ENCODE measurements around the gene ACTMAP.

The ACTMAP gene

DNA sequence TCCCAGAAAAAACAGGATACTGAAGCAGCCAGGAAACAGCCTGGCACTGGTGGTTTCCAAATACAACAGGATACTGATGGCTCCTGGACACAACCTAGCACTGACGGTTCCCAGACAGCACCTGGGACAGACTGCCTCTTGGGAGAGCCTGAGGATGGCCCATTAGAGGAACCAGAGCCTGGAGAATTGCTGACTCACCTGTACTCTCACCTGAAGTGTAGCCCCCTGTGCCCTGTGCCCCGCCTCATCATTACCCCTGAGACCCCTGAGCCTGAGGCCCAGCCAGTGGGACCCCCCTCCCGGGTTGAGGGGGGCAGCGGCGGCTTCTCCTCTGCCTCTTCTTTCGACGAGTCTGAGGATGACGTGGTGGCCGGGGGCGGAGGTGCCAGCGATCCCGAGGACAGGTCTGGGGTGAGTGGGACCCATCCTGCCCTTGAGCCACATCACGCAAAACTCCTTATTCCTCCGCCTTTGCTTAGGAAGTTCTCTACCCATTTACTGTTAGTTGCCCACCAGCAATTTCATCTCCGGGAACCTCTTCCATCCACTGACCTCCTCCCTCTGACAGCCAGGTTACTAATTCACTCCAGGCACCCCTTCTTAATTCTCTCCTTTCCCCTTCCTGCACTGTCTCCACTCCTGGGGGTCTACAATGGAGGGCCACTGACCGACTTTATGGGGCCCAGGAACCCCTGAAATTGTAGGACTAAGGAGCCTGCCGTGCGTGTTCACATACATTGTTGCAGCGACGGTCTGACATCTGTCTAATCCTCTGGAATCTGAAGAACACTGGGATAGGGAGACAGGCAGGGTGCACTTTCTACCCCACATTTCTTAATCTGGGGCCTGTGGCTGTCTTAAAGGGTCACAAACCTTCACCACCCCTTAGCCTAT is 32.1 kb downstream of the ACTMAP start:
- DNase-seq: no peak

DNA sequence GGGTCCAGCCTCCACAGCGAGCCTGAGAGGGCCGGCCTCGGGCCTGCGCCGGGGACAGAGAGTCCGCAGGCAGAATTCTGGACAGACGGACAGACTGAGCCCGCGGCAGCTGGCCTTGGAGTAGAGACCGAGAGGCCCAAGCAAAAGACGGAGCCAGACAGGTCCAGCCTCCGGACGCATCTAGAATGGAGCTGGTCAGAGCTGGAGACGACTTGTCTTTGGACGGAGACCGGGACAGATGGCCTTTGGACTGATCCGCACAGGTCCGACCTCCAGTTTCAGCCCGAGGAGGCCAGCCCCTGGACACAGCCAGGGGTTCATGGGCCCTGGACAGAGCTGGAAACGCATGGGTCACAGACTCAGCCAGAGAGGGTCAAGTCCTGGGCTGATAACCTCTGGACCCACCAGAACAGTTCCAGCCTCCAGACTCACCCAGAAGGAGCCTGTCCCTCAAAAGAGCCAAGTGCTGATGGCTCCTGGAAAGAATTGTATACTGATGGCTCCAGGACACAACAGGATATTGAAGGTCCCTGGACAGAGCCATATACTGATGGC is 32.9 kb downstream of the ACTMAP start:
- DNase-seq: no peak

DNA sequence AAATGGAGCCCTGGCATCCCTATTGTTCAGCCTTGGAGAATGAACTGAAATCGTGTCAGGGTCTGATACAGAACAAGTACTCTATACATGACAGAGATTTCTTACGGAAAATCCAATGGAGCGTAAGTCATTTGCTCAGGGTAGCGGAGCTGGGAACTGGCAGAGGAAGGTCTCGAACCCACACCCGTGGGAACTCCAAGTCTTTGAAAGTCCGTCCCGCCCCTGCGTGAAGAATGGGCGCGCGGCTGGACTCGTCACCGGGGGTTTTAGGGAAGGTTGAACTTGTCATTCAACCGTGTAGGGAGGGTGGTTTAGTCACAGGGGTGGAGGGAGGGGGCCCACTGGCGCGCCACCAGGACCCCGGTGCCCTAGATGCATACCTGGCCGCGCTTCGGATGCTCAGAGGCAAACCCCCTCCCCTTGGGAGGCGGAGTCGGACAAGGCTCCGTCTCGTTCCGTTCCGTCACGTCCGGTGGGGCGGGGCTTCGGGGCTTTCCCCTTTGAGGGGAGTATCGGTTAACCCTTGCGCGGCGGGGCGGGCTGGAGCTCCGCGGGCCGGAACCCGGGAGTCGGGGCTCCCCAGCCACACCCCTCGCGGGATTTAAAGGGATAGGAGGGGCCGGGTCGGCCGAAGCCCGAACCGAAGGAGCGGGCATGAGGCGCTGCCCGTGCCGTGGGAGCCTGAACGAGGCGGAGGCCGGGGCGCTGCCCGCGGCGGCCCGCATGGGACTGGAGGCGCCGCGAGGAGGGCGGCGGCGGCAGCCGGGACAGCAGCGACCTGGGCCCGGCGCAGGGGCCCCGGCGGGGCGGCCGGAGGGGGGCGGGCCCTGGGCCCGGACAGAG is 33.6 kb downstream of the ACTMAP start, which contains the start of the genes COQ8B and ITPKC:
Gene COQ8B, minus strand, starts transcription at position 405 of the 843 bp plus-strand sequence. CDS start 2,254 bp downstream, outside the sequence.
Gene ITPKC, plus strand, starts transcription at position 631 of the 843 bp plus-strand sequence. Its CDS starts 24 bp downstream, at position 655.
- peak; percentile 85 to 90 for DNase-seq

DNA sequence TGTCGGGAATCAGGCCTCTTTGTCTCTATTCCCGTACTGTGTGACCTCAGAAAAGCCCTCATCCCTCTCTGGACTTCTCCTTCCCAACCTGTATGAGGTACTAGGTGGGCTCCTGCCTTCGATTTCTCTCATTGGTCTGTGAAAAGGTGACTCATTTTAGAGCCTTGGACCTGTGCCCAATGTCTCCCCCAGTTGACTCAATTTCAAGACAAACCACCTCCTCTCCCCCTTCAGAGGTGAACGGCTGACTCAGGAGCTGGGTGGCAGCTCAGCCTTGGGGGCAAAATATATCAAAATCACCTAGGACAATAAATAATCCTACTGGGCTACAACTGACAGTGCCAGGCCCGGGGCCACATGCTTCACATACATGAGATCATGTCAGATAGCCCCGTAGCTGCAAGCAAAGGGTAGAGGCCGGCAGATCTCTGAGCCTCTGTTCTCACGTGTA is 34.2 kb downstream of the ACTMAP start:
- DNase-seq: peak in 1 of 2 donors; percentile 7

DNA sequence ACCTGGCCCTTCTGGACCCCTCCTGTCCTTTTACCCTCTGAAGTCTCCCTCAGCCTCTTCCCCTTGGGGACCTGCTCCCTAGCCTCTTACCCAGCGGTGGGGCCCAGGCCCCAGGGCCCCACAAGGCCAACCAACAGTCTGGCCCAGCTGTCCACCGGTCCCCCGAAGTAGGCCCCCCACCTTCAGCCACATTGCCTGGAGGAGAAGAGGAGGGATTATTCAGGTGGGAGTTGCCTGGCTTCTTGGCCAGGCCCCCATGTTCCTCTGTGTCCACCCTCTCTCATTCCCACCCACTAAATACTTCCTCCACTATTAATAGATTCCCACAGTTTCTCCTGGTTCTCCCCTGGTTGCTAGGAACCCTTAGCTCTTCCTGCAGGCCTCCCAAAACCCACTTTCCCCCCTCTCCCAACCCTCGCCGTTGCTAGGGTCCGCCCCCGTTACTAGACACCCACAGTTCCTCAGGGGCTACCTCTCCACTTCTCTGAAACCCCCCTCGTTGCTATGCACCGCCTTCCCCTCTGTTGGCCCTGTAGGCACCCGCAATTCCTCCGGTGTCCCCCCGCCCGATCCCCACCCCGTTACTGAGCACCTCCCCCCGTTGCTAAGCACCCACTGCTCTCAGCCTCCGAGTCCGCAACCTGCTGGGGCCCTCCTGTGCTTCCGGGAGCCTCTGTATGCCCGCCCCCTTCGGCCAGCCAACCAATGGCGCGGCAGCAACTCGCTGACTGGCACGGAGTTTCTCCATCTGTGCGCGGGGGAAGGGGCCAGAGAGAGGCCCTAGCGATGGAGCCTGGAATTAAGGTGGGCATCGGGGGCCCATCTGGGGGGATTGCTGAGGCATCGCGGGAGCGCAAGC is 35.6 kb downstream of the ACTMAP start:
- peak; percentile 73 to 89 for DNase-seq

DNA sequence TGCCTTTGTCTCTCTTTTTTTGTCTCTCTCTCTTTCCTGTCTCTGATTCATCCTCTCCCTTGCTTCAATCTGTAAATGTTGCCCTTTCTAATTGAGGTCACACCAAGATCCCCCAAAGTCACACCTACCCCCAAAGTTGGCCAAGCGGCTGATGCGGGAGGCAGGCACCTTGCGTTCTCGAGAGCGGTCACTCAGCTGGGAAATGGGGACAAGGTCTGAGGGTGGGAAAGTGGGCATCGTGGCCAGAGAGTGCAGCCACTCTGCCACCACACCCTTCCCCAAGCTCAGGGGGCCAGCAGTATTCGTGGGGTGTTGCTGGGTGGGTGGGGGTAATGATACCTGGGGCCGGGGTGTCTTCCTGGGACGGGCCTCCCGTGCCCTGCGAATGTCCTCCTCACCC is 36.3 kb downstream of the ACTMAP start:
- DNase-seq: no peak

DNA sequence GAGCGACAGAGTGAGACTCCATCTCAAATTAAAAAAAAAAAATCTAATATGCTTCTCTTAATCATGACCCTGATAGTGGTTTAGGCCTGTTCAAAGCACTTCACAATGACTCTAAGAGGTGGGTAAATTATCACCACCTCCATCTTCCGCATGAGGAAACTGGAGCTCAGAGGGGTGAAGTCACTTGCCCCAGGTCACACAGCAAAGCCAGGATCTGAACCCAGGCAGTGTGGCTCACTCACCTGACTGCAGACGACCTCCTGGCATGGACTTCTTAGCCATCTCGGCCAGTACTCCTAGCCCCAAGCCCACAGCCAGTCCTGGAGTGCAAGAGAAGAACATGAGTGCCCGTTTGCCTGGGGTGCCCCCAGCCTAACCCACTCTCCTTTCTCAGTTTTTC is 40.5 kb downstream of the ACTMAP start:
- no peak for DNase-seq

DNA sequence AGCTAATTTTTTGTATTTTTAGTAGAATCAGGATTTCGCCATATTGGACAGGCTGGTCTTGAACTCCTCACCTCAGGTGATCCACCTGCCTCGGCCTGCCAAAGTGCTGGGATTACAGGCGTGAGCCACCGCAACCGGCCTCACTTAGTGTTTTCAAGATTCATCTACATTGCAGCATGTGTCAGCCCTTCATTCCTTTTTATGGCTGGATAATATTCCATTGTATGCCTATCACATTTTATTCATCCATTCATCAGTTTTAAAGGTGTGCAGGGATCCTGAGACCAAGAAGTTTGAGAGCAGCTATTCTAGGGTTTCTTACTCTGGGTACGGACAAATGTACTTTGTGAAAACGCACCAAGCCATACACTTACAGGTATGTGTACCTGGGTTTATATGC is 42.7 kb downstream of the ACTMAP start:
- DNase-seq: no peak

DNA sequence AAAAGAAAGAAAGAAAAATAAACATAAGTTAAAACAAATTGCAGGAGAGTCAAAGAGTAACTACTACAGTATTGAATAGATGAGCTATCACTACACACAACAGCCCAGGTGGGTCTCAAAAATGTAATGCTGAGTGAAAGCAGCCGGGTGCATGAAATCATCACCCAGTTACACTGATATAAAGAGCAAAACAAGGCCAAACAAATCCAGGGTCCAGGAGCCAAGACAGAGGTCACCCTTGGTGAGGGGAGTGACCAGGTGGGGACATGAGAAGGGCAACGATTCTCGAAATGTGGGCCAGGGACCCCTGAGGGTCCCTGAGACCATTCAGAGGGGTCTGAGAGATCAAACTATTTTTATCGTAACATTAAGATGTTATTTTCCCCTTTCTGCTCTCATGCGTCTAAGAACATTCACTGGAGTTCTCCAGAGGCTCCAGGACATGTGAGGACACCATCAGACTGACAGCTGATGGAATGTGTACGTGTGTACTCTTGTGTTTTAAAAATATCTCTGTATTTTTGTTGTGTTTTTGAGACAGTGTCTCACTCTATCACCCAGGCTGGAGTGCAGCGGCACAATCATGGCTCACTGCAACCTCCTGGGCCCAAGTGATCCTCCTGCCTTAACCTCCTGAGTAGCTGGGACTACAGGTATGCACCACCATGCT is 44.2 kb downstream of the ACTMAP start:
- DNase-seq: no peak

DNA sequence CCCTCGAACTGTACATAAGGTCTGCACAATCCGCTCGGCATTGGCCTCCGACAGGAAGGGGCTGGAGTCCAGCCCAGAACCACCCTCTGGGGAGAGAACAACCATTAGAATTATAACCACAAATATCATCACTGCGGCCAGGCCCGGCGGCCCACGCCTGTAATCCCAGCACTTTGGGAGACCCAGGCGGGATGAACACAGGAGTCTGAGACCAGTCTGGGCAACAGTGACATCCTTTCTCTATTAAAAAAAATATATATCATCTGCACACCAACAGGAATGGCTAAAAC is 45.0 kb downstream of the ACTMAP start:
- no peak for DNase-seq

DNA sequence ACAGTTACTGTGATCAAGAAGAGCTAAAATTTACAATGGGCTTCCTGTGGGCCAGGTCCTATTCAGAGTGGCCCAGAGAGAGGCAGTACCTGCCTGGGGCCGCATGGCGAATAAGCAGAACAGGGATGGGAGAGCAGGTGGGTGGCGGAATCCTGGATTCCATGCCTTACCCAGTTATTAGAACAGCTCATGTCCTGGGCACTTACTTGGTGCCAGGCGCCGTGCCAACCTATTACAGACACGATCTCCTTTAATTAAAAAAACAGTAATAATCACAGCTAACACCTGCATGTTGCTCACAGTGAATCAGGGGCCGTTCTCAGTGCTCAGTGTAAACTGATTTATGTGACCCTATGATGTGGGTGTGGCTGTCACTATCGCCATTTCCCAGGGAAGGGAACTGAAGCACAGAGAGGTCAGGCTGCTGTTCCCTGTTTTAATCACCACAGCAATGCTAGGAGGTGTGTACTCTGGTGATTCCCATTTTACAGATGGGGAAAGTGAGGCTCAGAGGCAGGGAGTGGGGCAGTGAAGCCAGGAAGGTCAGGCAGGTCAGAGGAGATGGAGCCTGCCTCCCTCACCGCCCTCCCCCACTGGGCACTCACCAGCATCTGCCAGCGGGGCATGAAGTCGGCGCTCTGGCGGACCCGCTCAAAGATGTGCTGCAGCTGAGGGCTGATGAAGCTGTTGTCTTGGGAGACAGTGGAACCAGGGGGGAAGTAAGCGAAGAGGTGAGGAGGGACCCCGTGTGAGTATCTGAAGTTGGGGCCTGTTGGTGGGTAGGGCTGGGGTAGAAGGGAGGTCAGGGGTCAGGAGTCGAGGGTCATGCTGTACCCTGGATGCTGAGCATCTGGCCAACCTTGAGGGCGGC is 45.6 kb downstream of the ACTMAP start:
- no peak for DNase-seq

DNA sequence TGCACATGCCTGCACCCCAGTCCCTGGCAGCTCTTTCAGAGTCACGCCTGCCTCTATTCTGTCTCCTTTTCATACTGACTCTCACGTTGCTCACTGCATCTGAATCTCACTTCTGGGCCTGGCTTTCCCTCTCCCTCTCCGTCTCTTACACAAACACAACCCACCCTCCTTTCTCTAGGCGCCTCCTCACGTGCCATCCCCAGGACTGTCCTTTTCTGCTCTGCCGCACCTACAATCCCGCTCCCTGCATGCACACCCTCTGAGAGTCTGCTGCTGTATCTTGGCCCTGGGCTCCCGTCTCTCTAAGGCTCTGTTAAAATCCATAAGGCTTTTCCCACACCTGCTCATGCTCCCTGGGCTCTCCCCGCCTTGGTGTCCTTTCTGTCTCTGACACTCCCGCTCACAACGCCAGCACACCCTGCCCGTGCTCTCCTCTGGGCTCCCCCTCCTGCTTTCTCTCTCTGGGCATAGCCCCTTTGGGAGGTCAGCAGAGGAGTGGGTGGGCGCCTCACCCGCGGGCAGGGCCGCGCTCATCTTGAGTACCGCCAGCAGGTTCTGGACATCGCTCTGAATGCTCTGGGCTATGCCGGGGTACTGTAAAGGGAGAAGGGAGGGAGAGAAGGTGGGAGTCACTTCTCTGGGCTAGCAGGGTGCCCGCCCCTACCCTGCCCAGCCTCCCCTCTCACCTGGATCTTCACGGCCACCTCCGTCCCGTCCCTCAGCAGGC is 47.1 kb downstream of the ACTMAP start:
- DNase-seq: no peak

DNA sequence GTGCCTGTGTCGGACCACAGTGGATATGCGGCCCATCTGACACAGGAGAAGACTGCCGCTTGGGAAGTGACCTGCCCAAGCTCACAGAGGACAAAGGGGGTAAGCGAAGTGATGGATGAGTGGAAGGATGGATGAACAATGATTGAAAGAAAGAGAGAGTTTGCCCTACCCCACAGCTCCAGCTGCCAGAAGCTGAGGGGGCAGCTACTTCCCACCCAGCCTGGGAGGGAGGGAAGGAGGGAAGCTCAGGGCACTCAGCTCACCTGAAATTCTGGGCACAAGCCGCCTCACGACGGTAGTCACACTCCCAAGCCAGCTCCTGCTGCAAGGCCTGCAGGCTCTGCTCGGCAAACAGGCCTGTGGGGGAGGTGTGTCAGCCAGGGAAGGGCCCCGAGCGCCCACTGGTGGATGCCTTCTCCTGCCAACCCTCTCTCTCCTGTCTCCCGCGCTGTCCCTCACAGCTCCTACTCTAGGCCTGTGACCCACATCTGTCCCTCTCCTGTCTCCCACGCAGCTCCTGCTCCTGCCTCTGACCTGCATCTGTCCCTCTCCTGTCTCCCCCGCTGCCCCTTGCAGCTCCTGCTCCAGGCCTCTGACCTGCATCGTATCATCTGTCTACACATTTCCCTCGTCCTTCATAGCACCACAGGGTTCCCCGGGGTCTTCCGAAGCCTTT is 47.8 kb downstream of the ACTMAP start:
- no peak for DNase-seq

DNA sequence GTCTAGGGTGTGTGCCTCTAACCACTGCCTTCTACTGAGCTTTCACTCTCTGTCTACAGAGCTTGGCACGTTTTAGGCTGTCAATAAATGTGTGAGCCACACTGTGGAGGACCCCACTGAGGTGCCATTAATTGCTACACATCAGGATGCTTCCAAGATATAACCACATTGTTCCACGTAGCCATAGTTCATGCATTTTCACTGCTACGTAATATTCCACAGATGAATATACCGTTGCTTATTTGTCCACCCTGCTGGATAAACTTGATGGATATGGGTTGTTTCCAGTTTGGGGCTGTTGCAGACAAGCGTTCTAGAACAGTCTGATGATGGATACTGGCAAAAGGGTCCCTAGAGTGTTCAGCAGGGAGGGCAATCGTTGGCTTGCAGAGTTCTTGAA is 48.5 kb downstream of the ACTMAP start:
- no peak for DNase-seq

DNA sequence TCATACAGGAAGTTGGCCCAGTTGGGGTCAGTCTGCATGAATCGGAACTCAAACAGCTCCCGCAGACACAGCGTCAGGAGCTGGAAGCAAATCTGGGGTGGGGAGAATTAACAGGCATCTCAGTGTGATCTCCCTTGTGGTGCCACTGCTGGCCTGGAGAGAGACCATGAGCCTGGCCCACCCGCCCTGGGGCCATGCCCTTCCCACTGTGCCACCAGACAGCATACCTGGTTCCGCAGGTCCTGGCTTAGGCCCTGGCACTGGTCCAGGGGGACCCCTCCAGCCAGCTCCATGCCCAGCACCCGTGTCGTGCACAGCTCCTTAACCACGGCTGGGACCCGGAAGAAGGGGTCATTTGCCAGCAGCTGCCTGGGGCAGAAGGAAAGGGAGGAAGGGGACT is 50.2 kb downstream of the ACTMAP start:
- DNase-seq: no peak

DNA sequence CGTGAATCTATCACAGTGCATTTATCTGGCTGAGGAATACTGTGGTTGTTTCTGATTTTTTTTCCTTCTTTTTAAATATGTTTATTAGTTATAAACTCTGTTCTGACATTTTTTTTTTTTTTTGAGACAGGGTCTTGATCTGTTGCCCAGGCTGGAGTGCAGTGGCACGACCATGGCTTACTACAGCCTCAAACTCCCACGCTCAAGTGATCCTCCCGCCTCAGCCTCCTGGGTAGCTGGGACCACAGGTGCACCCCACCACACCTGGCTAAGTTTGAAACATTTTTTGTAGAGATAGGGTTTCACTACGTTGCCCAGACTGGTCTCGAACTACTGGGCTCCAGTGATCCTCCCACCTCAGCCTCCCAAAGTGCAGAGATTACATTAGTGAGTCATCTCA is 53.3 kb downstream of the ACTMAP start:
- DNase-seq: no peak

DNA sequence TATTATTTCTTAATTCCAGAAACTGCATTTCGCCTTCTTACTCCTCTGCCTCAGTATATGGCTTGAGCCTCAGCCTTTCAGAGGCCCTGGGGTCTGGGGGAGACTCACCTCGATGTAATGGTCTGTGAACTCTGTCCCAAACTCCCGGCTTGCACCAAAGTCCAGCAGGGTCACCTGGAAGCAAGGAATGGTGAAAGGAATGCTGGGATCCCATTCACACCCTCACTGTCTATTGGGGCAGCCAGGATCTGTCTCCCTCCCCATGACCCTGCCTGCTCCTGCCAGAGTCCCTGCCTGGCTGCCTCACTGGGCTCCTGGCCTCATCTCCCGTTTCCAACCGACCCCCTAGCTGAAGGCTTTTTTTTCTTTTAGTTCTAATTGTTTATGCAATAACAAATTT is 54.4 kb downstream of the ACTMAP start:
- DNase-seq: no peak

DNA sequence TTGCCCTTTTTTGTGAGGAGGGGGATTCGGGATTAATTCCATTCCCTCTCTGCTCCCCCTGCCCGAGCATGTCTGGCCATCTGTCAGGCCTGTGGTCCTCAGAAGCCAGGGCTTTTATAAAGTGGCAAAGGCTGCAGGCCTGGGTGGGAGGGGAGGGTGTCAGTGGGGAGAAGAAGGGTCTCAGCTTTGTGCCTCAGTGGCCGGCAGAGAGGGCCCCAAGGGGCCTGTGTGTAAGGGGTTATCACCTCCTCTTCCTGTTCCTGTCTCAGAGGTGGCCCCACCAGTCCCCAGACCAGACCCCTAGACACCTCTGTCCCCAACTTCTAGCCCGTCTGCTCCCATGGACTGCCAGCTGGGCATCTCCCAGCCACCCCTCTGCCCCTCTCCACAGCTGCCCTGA is 56.4 kb downstream of the ACTMAP start:
- no peak for DNase-seq

DNA sequence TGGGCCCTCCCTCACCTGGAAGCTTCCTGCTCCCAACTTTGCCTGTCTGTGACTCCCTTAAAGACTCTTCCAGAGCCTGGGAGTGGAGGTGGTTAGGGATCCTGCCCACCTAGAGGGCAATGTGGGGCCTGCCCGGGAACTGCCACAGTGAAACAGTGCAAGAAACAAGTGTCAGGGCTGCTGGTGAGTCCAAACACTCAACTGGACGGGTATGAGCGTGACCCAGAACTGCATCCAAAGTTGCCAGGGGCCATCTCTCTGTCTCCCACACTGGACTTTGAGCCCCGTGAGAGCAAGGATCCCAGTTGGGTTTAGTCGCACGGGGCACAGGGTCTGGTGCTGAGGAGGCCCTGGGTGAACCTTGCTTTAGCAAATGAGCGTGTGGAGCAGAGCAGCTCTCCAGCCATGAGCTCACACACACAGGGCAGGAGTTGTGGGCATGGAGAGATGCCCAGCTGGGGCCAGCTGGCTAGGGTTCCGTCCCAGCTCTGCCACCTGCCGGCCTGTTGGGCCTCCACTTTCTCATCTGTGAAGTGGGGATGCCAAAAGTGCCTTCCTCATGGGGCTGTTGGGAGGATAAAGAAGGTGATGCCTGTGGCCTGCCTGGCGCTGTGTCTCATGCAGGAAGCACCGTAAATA is 57.0 kb downstream of the ACTMAP start:
- DNase-seq: no peak

Measured in bone marrow (tissue), 2 donors.